ENCODE results near the gene NHSL1. TPM values are rescaled to one million over a fixed set of nuclear protein-coding genes. Genes with fewer than 3 reads are reported as not detected.

NHSL1 gene
- total and polyA plus RNA-seq, 11 donors: 13.9 to 103 (median 46.1) TPM

DNA sequence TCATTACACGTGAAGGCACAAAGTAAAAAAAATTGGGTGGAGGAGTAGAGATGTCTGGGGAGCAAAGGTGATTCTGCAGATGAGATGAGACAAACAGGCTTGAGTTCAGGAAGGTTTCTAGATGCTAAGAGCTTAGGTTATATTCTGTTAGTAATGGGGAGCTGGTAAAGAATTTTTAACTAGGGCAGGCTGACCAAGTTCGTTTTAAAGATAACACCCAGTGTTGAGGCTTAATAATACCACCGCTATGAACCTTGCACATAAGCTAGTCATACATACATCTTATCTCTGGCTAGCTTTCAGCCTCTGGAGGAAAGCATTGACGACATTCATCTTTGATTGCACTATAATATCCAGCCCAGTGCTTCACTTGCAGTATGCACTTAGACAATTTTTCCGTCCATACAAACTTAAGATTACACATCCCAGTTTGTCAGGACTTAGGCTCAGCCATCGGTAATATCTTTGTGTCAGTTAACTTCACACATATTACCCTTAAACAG is 12.1 kb downstream of the NHSL1 start:
- WGBS, 4 donors: 42 to 54% (median 48%) methylated on average over 6 of the region's 6 CpGs
- ATAC-seq: peak in 2 of 4 donors; percentile 55 to 70
- DNase-seq: no peak
- intact Hi-C loops (cut with DNase I): no loop called here
- Histone ChIP-seq H3K36me3 (no peaks in the 10 kb centered on the region), H3K4me1 (peaks cover 0 to 54% (median 18%) of the 10 kb centered on the region in 12 donors), H3K27me3 (no peaks in the 10 kb centered on the region), H3K4me3 (no peak overlapping the region), H3K27ac (peak overlapping the region in 2 of 12 donors; percentile 2 to 15), H3K9me3 (no peaks in the 10 kb centered on the region)
- TF ChIP-seq POLR2A (IDR thresholded peaks at IDR 0.05): no peak
- TF ChIP-seq, protein P1, sequence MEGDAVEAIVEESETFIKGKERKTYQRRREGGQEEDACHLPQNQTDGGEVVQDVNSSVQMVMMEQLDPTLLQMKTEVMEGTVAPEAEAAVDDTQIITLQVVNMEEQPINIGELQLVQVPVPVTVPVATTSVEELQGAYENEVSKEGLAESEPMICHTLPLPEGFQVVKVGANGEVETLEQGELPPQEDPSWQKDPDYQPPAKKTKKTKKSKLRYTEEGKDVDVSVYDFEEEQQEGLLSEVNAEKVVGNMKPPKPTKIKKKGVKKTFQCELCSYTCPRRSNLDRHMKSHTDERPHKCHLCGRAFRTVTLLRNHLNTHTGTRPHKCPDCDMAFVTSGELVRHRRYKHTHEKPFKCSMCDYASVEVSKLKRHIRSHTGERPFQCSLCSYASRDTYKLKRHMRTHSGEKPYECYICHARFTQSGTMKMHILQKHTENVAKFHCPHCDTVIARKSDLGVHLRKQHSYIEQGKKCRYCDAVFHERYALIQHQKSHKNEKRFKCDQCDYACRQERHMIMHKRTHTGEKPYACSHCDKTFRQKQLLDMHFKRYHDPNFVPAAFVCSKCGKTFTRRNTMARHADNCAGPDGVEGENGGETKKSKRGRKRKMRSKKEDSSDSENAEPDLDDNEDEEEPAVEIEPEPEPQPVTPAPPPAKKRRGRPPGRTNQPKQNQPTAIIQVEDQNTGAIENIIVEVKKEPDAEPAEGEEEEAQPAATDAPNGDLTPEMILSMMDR (IDR thresholded peaks at IDR 0.05): no peak

DNA sequence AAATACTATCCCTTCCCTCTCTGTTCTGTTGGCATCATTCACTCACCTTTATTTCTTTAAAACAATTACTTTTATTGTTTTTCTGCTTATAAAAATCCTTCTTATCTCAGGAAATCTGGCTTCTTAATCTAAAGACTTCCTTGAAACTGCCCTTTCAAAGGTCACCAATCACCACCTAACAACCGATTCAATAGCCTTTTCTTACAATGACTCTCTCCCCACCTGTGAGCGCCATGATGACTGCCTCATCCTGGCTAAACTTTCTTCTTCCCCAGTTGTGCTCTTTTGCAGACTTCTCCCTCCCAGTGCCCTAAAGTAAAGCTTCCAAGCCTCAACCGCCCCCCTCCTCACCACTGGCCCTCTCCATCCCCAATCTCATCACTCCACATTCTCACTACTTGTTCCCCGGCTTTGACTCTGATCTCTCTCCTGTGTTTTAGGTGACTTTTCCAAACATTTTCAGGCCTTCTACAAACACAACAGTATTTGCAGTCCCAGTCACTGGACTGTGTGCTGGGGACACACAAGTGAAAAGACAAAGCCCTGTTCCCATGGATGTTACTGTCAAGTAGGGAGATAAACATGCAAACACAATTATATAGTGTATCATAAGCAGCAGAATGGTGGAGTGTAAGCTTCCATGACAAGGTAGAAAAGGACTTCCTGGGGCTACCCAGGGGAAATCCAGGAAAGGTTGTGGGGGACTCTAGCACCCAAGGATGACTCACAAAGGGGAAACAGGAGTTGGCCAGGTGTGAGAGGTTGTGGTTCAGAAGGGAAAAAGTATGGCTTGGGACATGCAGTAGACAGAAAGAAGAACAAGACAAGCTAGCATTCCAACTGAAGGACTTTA is 12.8 kb downstream of the NHSL1 start:
- H3K36me3 ChIP-seq: no peaks in the 10 kb centered on the region
- no peak for ATAC-seq
- 81 to 87% (median 85%) methylated on average over 4 of the region's 4 CpGs for WGBS, 4 donors
- H3K27ac ChIP-seq: peak overlapping the region in 2 of 12 donors; percentile 15 to 35
- H3K4me3 ChIP-seq: no peak overlapping the region
- peaks cover 0 to 47% (median 15%) of the 10 kb centered on the region in 12 donors for H3K4me1 ChIP-seq
- no peak for DNase-seq
- no peaks in the 10 kb centered on the region for H3K27me3 ChIP-seq
- no peaks in the 10 kb centered on the region for H3K9me3 ChIP-seq
- intact Hi-C loops (cut with DNase I): no loop called here
- TF ChIP-seq POLR2A (IDR thresholded peaks at IDR 0.05): no peak
- TF ChIP-seq, protein P1 (IDR thresholded peaks at IDR 0.05): no peak

GRCh38 chr6:138485586-138486248 is 13.6 kb downstream of the NHSL1 start:
- Histone ChIP-seq H3K36me3 (no peaks in the 10 kb centered on the region), H3K27me3 (no peaks in the 10 kb centered on the region), H3K9me3 (no peaks in the 10 kb centered on the region), H3K4me1 (peaks cover 0 to 46% (median 13%) of the 10 kb centered on the region in 12 donors), H3K4me3 (no peak overlapping the region), H3K27ac (peak overlapping the region in 9 of 12 donors; percentile 10 to 56 (median 35))
- ATAC-seq: peak in 1 of 4 donors; percentile 31
- DNase-seq: no peak
- WGBS, 4 donors: 74 to 76% (median 76%) methylated on average over 13 of the region's 13 CpGs
- TF ChIP-seq, protein P1 (IDR thresholded peaks at IDR 0.05): no peak
- no peak for TF ChIP-seq POLR2A (IDR thresholded peaks at IDR 0.05)
- intact Hi-C loops (cut with DNase I): no loop called here
